GM19043 (cell line): ENCODE results near the gene RAB6C.
"Not testable (repeated sequence)": the region's sequence is repeated elsewhere in the genome, so short reads cannot be mapped to it uniquely, and the experiment has no call there.

Experiments
- ATAC-seq: cut with Tn5 transposase; IDR thresholded peaks from one replicate; pipeline ENCODE4 v1.9.1; 2021; ENCODE audit warnings: low read depth; ENCODE audit not compliant: unreplicated experiment

Gene RAB6C

DNA sequence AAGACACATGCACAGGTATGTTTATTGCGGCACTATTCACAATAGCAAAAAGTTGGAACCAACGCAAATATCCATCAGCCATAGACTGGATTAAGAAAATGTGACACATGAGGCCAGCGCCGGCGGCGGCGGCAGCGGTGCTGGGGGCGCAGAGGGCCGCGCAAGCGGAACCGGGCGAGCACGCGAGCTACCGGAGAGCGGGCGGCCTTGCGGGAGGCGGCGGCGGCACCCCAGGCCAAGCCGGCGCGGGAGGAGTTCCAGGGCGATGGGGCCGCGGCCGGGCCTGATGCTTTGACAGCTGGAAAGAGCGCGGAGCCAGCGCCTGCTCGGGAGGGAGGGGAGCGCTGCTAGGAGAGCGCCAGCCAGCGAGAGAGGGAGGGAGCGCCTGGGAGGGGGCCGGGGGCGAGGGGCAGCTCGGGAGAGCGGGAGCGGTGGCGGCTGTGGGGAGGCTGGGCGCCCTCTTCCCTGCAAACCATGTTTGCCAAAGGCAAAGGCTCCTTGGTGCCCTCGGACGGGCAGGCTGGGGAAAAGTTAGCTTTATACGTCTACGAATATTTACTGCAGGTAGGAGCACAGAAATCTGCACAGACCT lies 13.0 kb downstream of the RAB6C start:
- not testable (repeated sequence) for ATAC-seq

DNA sequence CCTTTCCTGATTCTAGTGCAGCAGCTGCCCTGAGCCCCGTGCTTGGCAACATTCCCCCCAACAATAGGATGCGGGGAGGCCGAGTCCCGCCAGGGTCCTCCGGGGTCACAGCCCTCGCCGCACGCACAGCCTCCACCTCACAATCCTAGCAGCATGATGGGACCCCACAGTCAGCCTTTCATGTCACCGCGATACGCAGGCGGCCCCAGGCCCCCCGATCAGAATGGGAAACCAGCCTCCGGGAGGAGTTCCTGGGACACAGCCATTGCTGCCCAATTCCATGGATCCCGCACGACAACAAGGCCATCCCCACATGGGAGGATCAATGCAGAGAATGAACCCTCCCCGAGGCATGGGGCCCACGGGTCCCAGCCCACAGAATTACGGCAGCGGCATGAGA lies 13.7 kb downstream of the RAB6C start:
- not testable (repeated sequence) for ATAC-seq

DNA sequence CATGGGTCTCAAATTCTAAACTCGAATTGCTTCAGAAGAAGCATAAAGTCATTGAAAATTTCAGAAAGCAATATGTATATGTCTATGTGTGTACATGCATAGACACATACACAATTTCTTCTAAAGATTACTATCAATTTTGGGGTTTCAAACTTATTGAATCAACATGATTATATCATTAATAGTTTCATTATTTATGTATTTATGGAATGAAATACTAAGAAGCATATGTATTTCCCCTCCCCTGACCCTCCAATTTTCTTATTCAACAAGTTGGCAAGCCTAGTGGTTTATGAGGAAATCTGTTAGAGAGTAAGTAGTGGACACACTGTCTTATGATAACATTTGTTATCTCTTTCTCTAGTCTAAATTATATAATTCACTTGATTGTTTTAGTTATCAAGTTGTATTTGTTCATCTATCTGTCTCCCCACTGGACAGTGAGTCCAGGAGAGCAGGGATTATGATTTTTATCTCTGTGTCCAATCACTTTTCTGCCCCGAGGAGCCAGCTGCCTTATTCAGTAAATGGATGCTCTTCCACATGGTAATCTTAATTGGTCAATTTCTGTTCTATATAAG lies 17.3 kb downstream of the RAB6C start:
- ATAC-seq, result not testable (repeated sequence)

DNA sequence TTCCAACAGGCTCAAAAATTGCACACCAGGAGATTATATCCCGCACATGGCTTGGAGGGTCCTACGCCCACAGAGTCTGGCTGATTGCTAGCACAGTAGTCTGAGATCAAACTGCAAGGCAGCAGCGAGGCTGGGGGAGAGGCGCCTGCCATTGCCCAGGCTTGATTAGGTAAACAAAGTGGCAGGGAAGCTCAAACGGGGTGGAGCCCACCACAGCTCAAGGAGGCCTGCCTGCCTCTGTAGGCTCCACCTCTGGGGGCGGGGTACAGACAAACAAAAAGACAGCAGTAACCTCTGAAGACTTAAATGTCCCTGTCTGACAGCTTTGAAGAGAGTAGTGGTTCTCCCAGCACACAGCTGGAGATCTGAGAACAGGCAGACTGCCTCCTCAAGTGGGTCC lies 19.3 kb downstream of the RAB6C start:
- not testable (repeated sequence) for ATAC-seq

DNA sequence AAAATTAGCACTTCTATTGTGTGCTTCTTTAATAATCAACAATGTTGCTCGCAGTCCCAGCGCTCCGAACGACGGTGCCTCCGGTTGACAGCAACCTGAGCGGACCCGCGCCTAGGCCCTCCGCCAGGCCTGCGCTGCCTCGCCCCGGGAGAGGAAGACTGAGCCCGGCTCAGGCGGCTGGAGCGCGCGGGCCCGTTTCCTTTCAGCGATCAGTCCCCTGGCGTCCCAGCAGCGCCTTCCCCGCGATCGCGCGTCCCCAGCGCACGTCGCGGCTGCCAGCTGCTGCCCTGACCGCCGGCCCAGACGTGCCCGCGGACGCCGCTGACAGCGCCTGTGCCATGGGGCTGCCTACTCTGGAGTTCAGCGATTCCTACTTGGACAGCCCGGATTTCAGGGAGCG lies 26.4 kb downstream of the RAB6C start:
- not testable (repeated sequence) for ATAC-seq

DNA sequence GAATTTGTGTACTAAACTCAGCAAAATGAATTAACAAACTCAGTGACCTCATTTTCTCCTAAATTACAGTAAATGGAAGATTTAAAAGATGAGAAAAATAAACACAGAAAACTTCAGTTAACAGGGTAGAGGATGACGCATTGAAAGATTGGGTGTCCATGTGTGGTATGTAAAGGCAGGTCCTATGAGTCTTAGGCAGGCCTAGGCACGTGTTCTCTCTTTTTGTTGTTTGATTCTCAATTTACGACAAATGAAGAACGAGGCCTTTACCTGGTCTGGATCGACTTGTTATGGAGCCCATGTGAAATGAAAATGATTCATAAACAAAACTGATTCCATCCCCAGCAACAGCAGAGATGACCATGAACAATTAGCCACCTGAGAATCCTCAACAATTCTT lies 37.2 kb downstream of the RAB6C start:
- not testable (repeated sequence) for ATAC-seq

DNA sequence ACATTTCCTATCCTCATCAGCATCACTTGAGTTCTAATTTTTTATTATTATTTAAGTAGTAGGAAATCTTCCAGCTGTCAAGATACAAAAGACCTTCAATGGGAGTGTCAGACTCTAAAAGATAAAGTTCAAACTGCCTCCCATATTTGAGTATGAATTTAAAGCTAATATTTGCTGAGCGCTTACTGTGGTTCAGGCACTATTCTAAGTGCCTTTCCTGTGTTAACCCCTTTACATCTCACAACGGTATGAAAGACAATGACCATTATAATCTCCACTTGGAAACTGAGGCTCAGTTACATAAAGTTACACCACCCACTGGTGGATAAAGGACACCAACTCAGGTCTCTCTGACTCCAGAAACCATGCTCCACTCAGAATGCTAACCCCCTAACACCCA lies 39.9 kb downstream of the RAB6C start:
- no peak for ATAC-seq

DNA sequence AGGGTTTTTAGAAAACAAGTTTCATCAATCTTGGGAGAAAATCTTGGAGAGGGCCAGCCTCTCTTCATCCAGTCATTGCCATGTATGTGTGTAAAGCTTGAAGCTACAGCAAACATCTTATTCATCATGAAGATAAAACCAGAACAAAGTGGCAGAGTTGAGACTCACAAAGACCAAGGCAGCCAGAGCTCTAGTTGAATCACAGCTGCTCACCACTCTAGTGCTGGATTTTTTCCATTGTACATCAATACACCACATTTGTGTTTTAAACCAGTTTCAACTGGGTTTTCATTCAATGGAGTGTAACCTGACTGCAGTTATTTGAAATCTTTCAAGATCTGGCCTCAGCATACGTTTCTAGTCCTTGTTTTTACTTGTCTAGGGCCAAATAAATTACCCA lies 40.6 kb downstream of the RAB6C start:
- ATAC-seq, result not testable (repeated sequence)

DNA sequence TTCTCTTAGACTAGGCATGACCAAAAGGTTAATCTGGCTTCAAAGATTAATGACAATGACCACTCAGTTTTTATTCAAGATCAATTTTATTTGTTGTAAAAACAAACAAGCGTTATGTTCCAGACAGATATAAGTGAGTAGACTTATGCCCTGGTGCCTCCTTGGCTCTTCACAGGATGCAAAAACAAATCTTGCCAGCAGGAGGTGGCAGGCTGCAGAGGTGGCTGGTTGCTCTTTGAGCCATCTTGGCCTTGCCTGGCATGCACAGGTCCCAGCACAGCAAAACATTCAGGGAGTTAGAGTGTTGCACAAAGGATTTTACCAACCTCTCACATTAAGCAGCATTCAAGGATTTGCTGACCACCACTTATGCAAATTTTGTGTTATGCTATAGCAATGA lies 46.5 kb downstream of the RAB6C start:
- ATAC-seq, result not testable (repeated sequence)
